GM12891 (cell line): ENCODE data around the gene CNTN2.

ENCODE experiments used
- PAX5 ChIP-seq: IDR thresholded peaks from 2 replicates; pipeline ENCODE4 v1.6.1; 2011; ENCODE audit warnings: low read length, moderate library complexity, mild to moderate bottlenecking; ENCODE audit not compliant: insufficient read depth, severe bottlenecking
- POLR2A ChIP-seq: IDR thresholded peaks from 2 replicates; pipeline ENCODE4 v1.6.1; 2011; ENCODE audit warnings: low read depth, low read length, control low read depth
- POLR2AphosphoS5 ChIP-seq: IDR thresholded peaks from 2 replicates; pipeline ENCODE4 v1.6.1; 2011; ENCODE audit warnings: low read depth, low read length, control low read depth

GRCh38 chr1:205054013-205054412, 11.0 kb downstream of the CNTN2 start:
- TF ChIP-seq POLR2A (no peak), POLR2AphosphoS5 (no peak), PAX5 (no peak)
